ENCODE measurements around the gene CDYL.

The CDYL gene

DNA sequence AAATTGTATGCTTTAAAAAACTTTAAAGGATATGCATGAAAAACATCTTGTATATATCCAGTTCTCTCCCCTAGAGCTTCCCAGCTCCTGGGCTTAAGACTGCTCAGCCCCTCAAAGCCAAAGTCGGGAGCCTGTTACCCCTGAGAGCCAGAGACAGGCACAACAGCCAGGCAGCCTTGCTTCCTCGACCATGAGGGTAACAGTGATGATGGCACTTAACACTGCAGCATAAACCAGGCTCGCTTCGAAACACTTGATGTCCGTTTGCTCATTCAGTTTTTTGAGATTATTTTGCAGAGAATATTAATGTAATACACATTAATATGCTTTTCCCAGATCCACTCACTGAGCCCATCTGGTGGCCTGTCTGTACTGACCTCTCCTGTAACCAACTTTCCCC lies 180.4 kb downstream of the CDYL start:
- DNase-seq (ENCODE audit: low read depth): no peak
- no peak overlapping the region for H3K4me3 ChIP-seq (ENCODE audit: low read length)
- TF ChIP-seq, protein P1, sequence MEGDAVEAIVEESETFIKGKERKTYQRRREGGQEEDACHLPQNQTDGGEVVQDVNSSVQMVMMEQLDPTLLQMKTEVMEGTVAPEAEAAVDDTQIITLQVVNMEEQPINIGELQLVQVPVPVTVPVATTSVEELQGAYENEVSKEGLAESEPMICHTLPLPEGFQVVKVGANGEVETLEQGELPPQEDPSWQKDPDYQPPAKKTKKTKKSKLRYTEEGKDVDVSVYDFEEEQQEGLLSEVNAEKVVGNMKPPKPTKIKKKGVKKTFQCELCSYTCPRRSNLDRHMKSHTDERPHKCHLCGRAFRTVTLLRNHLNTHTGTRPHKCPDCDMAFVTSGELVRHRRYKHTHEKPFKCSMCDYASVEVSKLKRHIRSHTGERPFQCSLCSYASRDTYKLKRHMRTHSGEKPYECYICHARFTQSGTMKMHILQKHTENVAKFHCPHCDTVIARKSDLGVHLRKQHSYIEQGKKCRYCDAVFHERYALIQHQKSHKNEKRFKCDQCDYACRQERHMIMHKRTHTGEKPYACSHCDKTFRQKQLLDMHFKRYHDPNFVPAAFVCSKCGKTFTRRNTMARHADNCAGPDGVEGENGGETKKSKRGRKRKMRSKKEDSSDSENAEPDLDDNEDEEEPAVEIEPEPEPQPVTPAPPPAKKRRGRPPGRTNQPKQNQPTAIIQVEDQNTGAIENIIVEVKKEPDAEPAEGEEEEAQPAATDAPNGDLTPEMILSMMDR (conservative IDR thresholded peaks at IDR 0.05; ENCODE audit: low read depth, low read length): no peak

DNA sequence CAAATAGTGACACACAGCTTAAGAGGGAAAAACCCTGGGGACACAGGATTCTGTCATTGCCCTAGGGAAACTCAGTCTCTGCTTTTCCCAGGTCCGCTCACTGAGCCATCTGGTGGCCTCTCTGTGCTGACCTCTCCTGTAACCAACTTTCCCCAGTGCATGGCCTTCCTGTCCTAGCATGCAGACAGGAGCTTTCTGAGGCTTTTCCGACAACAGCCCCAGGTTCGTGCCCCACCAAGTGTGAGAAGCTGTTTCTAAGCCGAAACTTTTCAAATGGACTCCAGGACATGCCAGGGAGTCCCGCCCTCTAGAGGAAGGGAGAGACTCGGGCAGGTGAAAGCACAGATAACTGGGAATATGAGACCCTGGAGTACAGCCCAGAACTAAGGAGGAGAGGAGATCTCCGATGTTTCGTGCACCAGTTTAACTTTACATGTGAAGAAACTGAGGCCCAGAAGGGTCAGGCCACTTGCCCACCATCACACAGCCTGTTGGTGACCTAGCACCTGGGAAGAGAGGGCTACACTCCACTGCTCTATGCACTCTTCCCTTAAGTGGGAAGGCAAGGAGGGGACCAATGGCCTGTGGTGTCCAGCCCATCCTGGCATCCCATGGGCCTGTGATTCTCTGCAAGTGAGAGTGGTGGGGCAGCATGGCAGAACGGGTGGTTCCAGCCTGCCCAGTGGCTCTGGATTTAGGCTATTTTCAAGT lies 181.5 kb downstream of the CDYL start:
- DNase-seq (ENCODE audit: low read depth): no peak
- H3K4me3 ChIP-seq (ENCODE audit: low read length): no peak overlapping the region
- TF ChIP-seq, protein P1 (conservative IDR thresholded peaks at IDR 0.05; ENCODE audit: low read depth, low read length): peak; percentile 33

DNA sequence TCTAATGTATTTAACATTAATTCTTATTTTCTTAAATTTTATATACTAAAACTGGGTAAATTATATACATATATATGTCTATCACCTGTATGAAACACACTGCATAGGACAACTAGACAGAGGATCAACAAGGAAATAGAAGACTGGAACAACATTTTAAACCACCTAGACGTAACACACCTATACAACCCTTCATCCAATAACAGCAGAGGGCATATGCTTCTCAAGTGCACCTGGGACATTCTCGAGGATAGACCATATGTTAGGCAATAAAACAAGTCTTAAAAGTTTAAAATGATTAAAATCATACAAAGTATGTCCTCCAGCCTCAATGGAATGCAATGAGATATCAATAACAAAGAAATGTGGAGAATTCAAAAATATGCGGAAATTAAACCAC lies 182.4 kb downstream of the CDYL start:
- no peak for DNase-seq (ENCODE audit: low read depth)
- no peak overlapping the region for H3K4me3 ChIP-seq (ENCODE audit: low read length)
- TF ChIP-seq, protein P1 (conservative IDR thresholded peaks at IDR 0.05; ENCODE audit: low read depth, low read length): no peak

DNA sequence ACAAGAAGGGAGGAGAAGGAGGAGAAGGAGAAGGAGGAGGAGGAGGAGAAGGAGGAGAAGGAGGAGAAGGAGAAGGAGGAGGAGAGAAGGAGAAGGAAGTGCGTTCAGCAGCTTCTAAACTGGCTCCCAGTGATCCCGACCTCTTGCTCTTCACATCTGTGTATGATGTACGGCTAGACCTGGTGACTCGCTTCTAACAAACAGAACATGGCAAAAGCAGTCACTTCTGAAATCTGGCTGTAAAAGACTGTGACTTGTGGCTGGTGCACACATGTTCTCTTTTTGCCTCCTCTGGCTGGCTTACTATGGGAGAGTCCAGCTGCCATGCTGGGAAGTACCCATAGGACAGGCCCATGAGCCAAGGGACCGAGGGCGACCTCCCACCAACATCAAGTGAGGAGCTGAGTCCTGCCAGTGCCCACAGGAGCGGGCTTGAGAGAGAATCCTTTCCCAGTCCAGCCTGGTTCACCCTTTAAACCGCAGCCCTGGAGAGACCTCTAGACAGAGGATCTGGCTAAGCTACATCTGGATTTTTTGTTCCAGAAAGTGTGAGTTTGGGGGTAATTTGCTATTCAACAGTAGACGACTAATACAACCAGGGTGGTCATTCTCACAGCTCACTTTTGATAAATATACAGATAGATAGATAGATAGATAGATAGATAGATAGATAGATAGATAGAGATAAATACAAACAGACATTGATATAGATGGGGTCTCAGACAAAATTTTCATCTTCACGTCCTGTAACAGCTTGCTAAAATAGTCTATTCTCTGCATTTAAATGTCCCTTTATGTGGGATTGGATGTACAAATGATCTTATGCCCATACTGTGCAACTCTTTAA lies 185.3 kb downstream of the CDYL start:
- DNase-seq (ENCODE audit: low read depth): no peak
- H3K4me3 ChIP-seq (ENCODE audit: low read length): no peak overlapping the region
- TF ChIP-seq, protein P1 (conservative IDR thresholded peaks at IDR 0.05; ENCODE audit: low read depth, low read length): no peak

DNA sequence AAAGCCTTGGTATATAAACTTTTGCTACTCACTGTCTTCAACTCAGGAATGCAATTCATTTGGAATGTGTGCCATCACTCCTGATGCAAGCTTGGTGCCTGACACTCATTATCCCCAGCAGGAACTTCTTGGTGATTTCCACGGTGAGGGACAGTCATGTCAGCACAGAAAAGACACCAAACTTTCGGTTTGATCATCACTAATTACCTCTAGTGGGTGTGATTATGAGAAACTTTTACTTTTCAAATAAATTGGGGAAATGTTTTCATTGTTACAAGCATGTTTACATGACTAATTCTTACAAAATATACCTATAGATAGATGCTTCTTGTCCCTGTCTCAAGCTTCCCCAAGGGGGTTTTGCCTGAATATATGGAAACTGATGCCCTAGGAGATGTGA lies 186.7 kb downstream of the CDYL start:
- TF ChIP-seq, protein P1 (conservative IDR thresholded peaks at IDR 0.05; ENCODE audit: low read depth, low read length): no peak
- no peak overlapping the region for H3K4me3 ChIP-seq (ENCODE audit: low read length)
- no peak for DNase-seq (ENCODE audit: low read depth)

DNA sequence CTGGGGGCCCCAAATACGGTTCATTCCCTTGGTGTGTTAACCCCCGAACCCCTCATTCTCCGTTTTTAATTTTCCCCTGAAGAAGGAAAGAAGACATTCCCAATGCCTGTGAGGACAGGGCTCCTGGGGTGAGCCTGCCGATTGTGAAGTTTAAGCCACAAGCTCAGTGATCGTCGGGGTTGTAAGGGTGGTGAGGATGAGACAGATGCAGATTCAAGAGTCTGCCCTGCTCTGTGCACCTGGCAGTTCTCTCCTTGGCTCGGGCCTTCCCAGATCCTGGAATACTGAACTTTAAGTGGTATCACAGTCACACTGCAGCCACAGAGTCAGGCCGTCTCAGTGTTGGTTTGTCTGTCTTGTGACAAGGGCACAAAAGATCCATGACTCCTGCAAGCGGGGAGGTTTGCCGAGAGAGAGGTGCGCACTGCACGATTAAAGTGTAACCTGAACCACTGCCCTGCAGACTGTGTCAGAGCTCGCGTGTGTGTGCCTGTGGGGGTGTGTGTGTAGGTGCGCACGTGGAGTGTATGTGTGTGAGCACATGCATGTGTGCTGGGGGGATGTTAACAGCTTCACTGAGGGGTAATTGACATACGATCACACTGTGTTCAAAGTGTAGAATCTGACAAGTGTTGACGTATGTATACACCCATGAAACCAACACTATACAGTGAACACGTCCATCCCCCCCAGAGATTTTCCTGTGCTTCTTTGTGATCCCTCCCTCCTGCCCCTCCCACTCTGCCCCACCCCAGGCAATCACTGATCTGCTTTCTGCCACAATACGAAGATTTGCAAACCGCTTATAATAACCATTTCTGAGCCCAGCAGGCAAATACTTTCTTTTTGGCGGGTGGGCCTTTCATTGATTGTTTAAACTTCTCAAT lies 188.7 kb downstream of the CDYL start:
- no peak for DNase-seq (ENCODE audit: low read depth)
- no peak overlapping the region for H3K4me3 ChIP-seq (ENCODE audit: low read length)
- TF ChIP-seq, protein P1 (conservative IDR thresholded peaks at IDR 0.05; ENCODE audit: low read depth, low read length): no peak

Data from retinal pigment epithelial cell (primary cell).